Hepatocyte (in vitro differentiated cells): ENCODE results near the gene CHD6.

Experiments used
- CTCF ChIP-seq: fragments of 200-600 bp; sonication (generic); IDR thresholded peaks from 2 replicates; pipeline ENCODE4 v1.5.1; 2016; ENCODE audit warnings: antibody characterized with exemption, mild to moderate bottlenecking; ENCODE audit not compliant: poor library complexity
- EZH2 ChIP-seq: fragments of 200-600 bp; sonication (generic); IDR thresholded peaks from 2 replicates; pipeline ENCODE4 v1.6.1; 2016; ENCODE audit warnings: antibody characterized with exemption, mild to moderate bottlenecking, borderline replicate concordance
- EZH2phosphoT487 ChIP-seq: fragments of 200-600 bp; sonication (generic); IDR thresholded peaks from one replicate; pipeline ENCODE4 v1.6.1; 2018; ENCODE audit warnings: antibody characterized with exemption, mild to moderate bottlenecking, low read depth, moderate library complexity; ENCODE audit not compliant: unreplicated experiment, severe bottlenecking

- no peak for TF ChIP-seq CTCF
- TF ChIP-seq EZH2phosphoT487, result no peak
- TF ChIP-seq EZH2, result no peak
These were observed 251.4 kb downstream of the CHD6 start, which contains the start of gene EMILIN3 for GRCh38 chr20:41366546-41367392.
